Measurements from ENCODE around the gene HOXC6.

Gene HOXC6

GRCh38 chr12:54045401-54045800 is 17.2 kb downstream of the HOXC6 start:
- no peak overlapping the region for H3K4me3 ChIP-seq (ENCODE audit: low read length)

GRCh38 chr12:54045868-54046521 is 17.8 kb downstream of the HOXC6 start:
- no peak overlapping the region for H3K4me3 ChIP-seq (ENCODE audit: low read length)
- no peaks in the 10 kb centered on the region for H3K36me3 ChIP-seq (ENCODE audit: control insufficient read depth, insufficient read depth, low read length, severe bottlenecking)
- peaks cover 23% of the 10 kb centered on the region for H3K4me1 ChIP-seq (ENCODE audit: control insufficient read depth, insufficient read depth, low read length)
- DNase-seq (ENCODE audit: low read depth) = no peak
- H3K27me3 ChIP-seq (replicated peaks; ENCODE audit: control insufficient read depth, insufficient read depth, low read length) = no peaks in the 10 kb centered on the region
- H3K9me3 ChIP-seq (ENCODE audit: control insufficient read depth, low read length) = no peaks in the 10 kb centered on the region
- no peak overlapping the region for H3K9ac ChIP-seq (ENCODE audit: low read length)

More at GRCh38 chr12:54045401-54045800, 17.2 kb downstream of the HOXC6 start:
- Histone ChIP-seq H3K4me1 (ENCODE audit: control insufficient read depth, insufficient read depth, low read length) (peaks cover 21% of the 10 kb centered on the region), H3K27me3 (replicated peaks; ENCODE audit: control insufficient read depth, insufficient read depth, low read length) (no peaks in the 10 kb centered on the region), H3K9me3 (ENCODE audit: control insufficient read depth, low read length) (no peaks in the 10 kb centered on the region), H3K9ac (ENCODE audit: low read length) (no peak overlapping the region), H3K36me3 (ENCODE audit: control insufficient read depth, insufficient read depth, low read length, severe bottlenecking) (no peaks in the 10 kb centered on the region)
- DNase-seq (ENCODE audit: low read depth) = no peak

GRCh38 chr12:54046809-54047159 is 18.5 kb downstream of the HOXC6 start:
- no peak overlapping the region for H3K9ac ChIP-seq (ENCODE audit: low read length)
- no peaks in the 10 kb centered on the region for H3K9me3 ChIP-seq (ENCODE audit: control insufficient read depth, low read length)
- H3K36me3 ChIP-seq (ENCODE audit: control insufficient read depth, insufficient read depth, low read length, severe bottlenecking) = no peaks in the 10 kb centered on the region
- no peak for DNase-seq (ENCODE audit: low read depth)
- H3K4me1 ChIP-seq (ENCODE audit: control insufficient read depth, insufficient read depth, low read length) = peaks cover 31% of the 10 kb centered on the region
- H3K27me3 ChIP-seq (replicated peaks; ENCODE audit: control insufficient read depth, insufficient read depth, low read length) = no peaks in the 10 kb centered on the region
- no peak overlapping the region for H3K4me3 ChIP-seq (ENCODE audit: low read length)

- no peaks in the 10 kb centered on the region for H3K9me3 ChIP-seq (ENCODE audit: control insufficient read depth, low read length)
- DNase-seq (ENCODE audit: low read depth) = no peak
- no peak overlapping the region for H3K9ac ChIP-seq (ENCODE audit: low read length)
- no peaks in the 10 kb centered on the region for H3K36me3 ChIP-seq (ENCODE audit: control insufficient read depth, insufficient read depth, low read length, severe bottlenecking)
- H3K27me3 ChIP-seq (replicated peaks; ENCODE audit: control insufficient read depth, insufficient read depth, low read length) = no peaks in the 10 kb centered on the region
- no peak overlapping the region for H3K4me3 ChIP-seq (ENCODE audit: low read length)
- peaks cover 36% of the 10 kb centered on the region for H3K4me1 ChIP-seq (ENCODE audit: control insufficient read depth, insufficient read depth, low read length)
Measured at GRCh38 chr12:54047160-54047963, 19.1 kb downstream of the HOXC6 start.

GRCh38 chr12:54047964-54048303 is 19.7 kb downstream of the HOXC6 start:
- no peaks in the 10 kb centered on the region for H3K36me3 ChIP-seq (ENCODE audit: control insufficient read depth, insufficient read depth, low read length, severe bottlenecking)
- H3K4me1 ChIP-seq (ENCODE audit: control insufficient read depth, insufficient read depth, low read length) = peaks cover 42% of the 10 kb centered on the region
- DNase-seq (ENCODE audit: low read depth) = no peak
- H3K27me3 ChIP-seq (replicated peaks; ENCODE audit: control insufficient read depth, insufficient read depth, low read length) = no peaks in the 10 kb centered on the region
- H3K4me3 ChIP-seq (ENCODE audit: low read length) = no peak overlapping the region
- no peak overlapping the region for H3K9ac ChIP-seq (ENCODE audit: low read length)
- no peaks in the 10 kb centered on the region for H3K9me3 ChIP-seq (ENCODE audit: control insufficient read depth, low read length)

- Histone ChIP-seq H3K4me3 (ENCODE audit: low read length) (no peak overlapping the region), H3K27me3 (replicated peaks; ENCODE audit: control insufficient read depth, insufficient read depth, low read length) (no peaks in the 10 kb centered on the region), H3K9ac (ENCODE audit: low read length) (no peak overlapping the region), H3K36me3 (ENCODE audit: control insufficient read depth, insufficient read depth, low read length, severe bottlenecking) (no peaks in the 10 kb centered on the region), H3K4me1 (ENCODE audit: control insufficient read depth, insufficient read depth, low read length) (peaks cover 44% of the 10 kb centered on the region), H3K9me3 (ENCODE audit: control insufficient read depth, low read length) (no peaks in the 10 kb centered on the region)
- no peak for DNase-seq (ENCODE audit: low read depth)
Measured at GRCh38 chr12:54048406-54049093, 20.3 kb downstream of the HOXC6 start.

- no peaks in the 10 kb centered on the region for H3K36me3 ChIP-seq (ENCODE audit: control insufficient read depth, insufficient read depth, low read length, severe bottlenecking)
- H3K4me1 ChIP-seq (ENCODE audit: control insufficient read depth, insufficient read depth, low read length) = peaks cover 38% of the 10 kb centered on the region
- no peaks in the 10 kb centered on the region for H3K27me3 ChIP-seq (replicated peaks; ENCODE audit: control insufficient read depth, insufficient read depth, low read length)
- H3K9ac ChIP-seq (ENCODE audit: low read length) = peak overlapping the region; percentile 83
- no peaks in the 10 kb centered on the region for H3K9me3 ChIP-seq (ENCODE audit: control insufficient read depth, low read length)
- no peak for DNase-seq (ENCODE audit: low read depth)
- H3K4me3 ChIP-seq (ENCODE audit: low read length) = no peak overlapping the region
Measured at GRCh38 chr12:54049108-54049507, 20.9 kb downstream of the HOXC6 start.

GRCh38 chr12:54050482-54050810 is 22.2 kb downstream of the HOXC6 start:
- no peak for DNase-seq (ENCODE audit: low read depth)
- H3K27me3 ChIP-seq (replicated peaks; ENCODE audit: control insufficient read depth, insufficient read depth, low read length) = no peaks in the 10 kb centered on the region
- peaks cover 38% of the 10 kb centered on the region for H3K4me1 ChIP-seq (ENCODE audit: control insufficient read depth, insufficient read depth, low read length)
- H3K9ac ChIP-seq (ENCODE audit: low read length) = peak overlapping the region; percentile 83
- peak overlapping the region; percentile 75 for H3K4me3 ChIP-seq (ENCODE audit: low read length)
- H3K36me3 ChIP-seq (ENCODE audit: control insufficient read depth, insufficient read depth, low read length, severe bottlenecking) = no peaks in the 10 kb centered on the region
- no peaks in the 10 kb centered on the region for H3K9me3 ChIP-seq (ENCODE audit: control insufficient read depth, low read length)

- Histone ChIP-seq H3K36me3 (ENCODE audit: control insufficient read depth, insufficient read depth, low read length, severe bottlenecking) (no peaks in the 10 kb centered on the region), H3K4me3 (ENCODE audit: low read length) (peak overlapping the region; percentile 68), H3K9ac (ENCODE audit: low read length) (peak overlapping the region; percentile 77), H3K9me3 (ENCODE audit: control insufficient read depth, low read length) (no peaks in the 10 kb centered on the region), H3K4me1 (ENCODE audit: control insufficient read depth, insufficient read depth, low read length) (peaks cover 38% of the 10 kb centered on the region), H3K27me3 (replicated peaks; ENCODE audit: control insufficient read depth, insufficient read depth, low read length) (no peaks in the 10 kb centered on the region)
- DNase-seq (ENCODE audit: low read depth) = no peak
Measured at GRCh38 chr12:54051026-54051842, 23.0 kb downstream of the HOXC6 start.

GRCh38 chr12:54051874-54052437 is 23.7 kb downstream of the HOXC6 start:
- H3K9ac ChIP-seq (ENCODE audit: low read length) = peak overlapping the region; percentile 77
- peaks cover 38% of the 10 kb centered on the region for H3K4me1 ChIP-seq (ENCODE audit: control insufficient read depth, insufficient read depth, low read length)
- no peak for DNase-seq (ENCODE audit: low read depth)
- H3K27me3 ChIP-seq (replicated peaks; ENCODE audit: control insufficient read depth, insufficient read depth, low read length) = no peaks in the 10 kb centered on the region
- H3K36me3 ChIP-seq (ENCODE audit: control insufficient read depth, insufficient read depth, low read length, severe bottlenecking) = peaks cover 4% of the 10 kb centered on the region
- H3K9me3 ChIP-seq (ENCODE audit: control insufficient read depth, low read length) = no peaks in the 10 kb centered on the region
- H3K4me3 ChIP-seq (ENCODE audit: low read length) = peak overlapping the region; percentile 68
